H1 (cell line): ENCODE measurements around the gene TBCE. TPM values are rescaled to one million over a fixed set of nuclear protein-coding genes. Genes with fewer than 3 reads are reported as not detected.

Experiments
- CTCF ChIA-PET: fragments of 300-600 bp; sonication (Branson Sonifier 250); formaldehyde crosslinking; loops from one replicate; lab custom pipeline; 2021; ENCODE audit not compliant: partially characterized antibody; lab: Charles Lee
- POLR2A ChIA-PET: fragments of 300-600 bp; sonication (Branson Sonifier 250); formaldehyde crosslinking; loops from one replicate; lab custom pipeline; 2021; ENCODE audit warnings: inconsistent platforms; ENCODE audit not compliant: partially characterized antibody; lab: Charles Lee
- DNase-seq, 2 experiments: peaks; one replicate each; pipeline versions ENCODE4 v3.0.0 to v3.0.0-alpha.2; 2010 to 2022; ENCODE audit warnings: low spot score in 2 of 2, low read depth in 1 of 2, mixed read lengths in 1 of 2
- FAIRE-seq: peaks from 2 replicates; lab custom pipeline; 2011; peaks lifted over from hg19 to GRCh38; lab: Jason Lieb, UNC
- H2AFZ ChIP-seq: 2 replicates; pipeline ENCODE4 v1.8.1; 2012; ENCODE audit warnings: low read length, inconsistent platforms
- H2AK5ac ChIP-seq: 2 replicates; pipeline ENCODE4 v1.6.1; 2013; ENCODE audit warnings: low read depth, low read length
- H2BK120ac ChIP-seq: replicated peaks from 2 replicates; pipeline ENCODE3; 2013; ENCODE audit warnings: low read depth, low read length, inconsistent platforms
- H2BK12ac ChIP-seq: 2 replicates; pipeline ENCODE4 v1.6.1; 2013; ENCODE audit warnings: low read depth, low read length
- H2BK15ac ChIP-seq: 2 replicates; pipeline ENCODE4 v1.6.1; 2013; ENCODE audit warnings: low read length
- H2BK20ac ChIP-seq: 2 replicates; pipeline ENCODE4 v1.6.1; 2013; ENCODE audit warnings: low read length
- H2BK5ac ChIP-seq: 2 replicates; pipeline ENCODE4 v1.6.1; 2013; ENCODE audit warnings: low read depth, low read length
- H3K14ac ChIP-seq: 2 replicates; pipeline ENCODE4 v1.6.1; 2013; ENCODE audit warnings: inconsistent platforms; ENCODE audit not compliant: insufficient read length
- H3K18ac ChIP-seq: 2 replicates; pipeline ENCODE4 v1.6.1; 2013; ENCODE audit warnings: low read length; ENCODE audit errors: extremely low read depth
- H3K23ac ChIP-seq: 2 replicates; pipeline ENCODE4 v1.6.1; 2013; ENCODE audit warnings: inconsistent platforms; ENCODE audit not compliant: insufficient read length
- H3K23me2 ChIP-seq: 2 replicates; pipeline ENCODE4 v1.6.1; 2013; ENCODE audit warnings: low read depth, low read length
- H3K27ac ChIP-seq: 2 replicates; pipeline ENCODE4 v1.6.1; 2011; ENCODE audit warnings: low read depth, low read length, inconsistent platforms
- H3K27me3 ChIP-seq, 4 experiments: replicated peaks in 1 of 4; 1 replicate in 1 of 4; 2 replicates in 3 of 4; pipeline versions ENCODE4 v1.6.1 to v1.8.1; 2011 to 2013; ENCODE audit warnings: low read length in 3 of 4, mild to moderate bottlenecking in 3 of 4, inconsistent platforms in 2 of 4, mixed read lengths in 2 of 4, moderate library complexity in 1 of 4; ENCODE audit not compliant: control insufficient read depth in 3 of 4, insufficient read depth in 3 of 4; ENCODE audit errors: extremely low read depth in 1 of 4
- H3K36me3 ChIP-seq, 4 experiments: 2 replicates each; pipeline versions ENCODE4 v1.6.1 to v1.8.1; 2011 to 2013; ENCODE audit warnings: mild to moderate bottlenecking in 4 of 4, low read length in 3 of 4, moderate library complexity in 2 of 4, control low read depth in 1 of 4, inconsistent platforms in 1 of 4; ENCODE audit not compliant: insufficient read depth in 4 of 4, control insufficient read depth in 2 of 4
- H3K4ac ChIP-seq: replicated peaks from 2 replicates; pipeline ENCODE3; 2013; ENCODE audit warnings: low read length, low read depth, mixed read lengths, inconsistent platforms; ENCODE audit not compliant: insufficient read length
- H3K4me1 ChIP-seq, 4 experiments: replicated peaks in 1 of 4; 1 replicate in 1 of 4; 2 replicates in 3 of 4; pipeline versions ENCODE4 v1.6.1 to v1.8.1; 2011 to 2013; ENCODE audit warnings: low read length in 3 of 4, inconsistent platforms in 2 of 4, mixed read lengths in 1 of 4; ENCODE audit not compliant: insufficient read depth in 4 of 4, control insufficient read depth in 3 of 4
- H3K4me2 ChIP-seq, 2 experiments: 2 replicates each; pipeline versions ENCODE4 v1.6.1 to v1.8.1; 2011 to 2013; ENCODE audit warnings: low read depth in 2 of 2, low read length in 2 of 2, control low read depth in 1 of 2, inconsistent platforms in 1 of 2, mild to moderate bottlenecking in 1 of 2; ENCODE audit not compliant: insufficient read depth in 1 of 2
- H3K4me3 ChIP-seq, 4 experiments: fragments of 200-600, 300-600 bp in 1 of 4; sonication (generic), shearing (Covaris generic), sonication (Bioruptor Twin) in 1 of 4; 2 replicates each; pipeline versions ENCODE4 v1.5.1 to v1.8.1; 2011 to 2016; ENCODE audit warnings: low read length in 4 of 4, low read depth in 3 of 4, control low read depth in 2 of 4, inconsistent platforms in 2 of 4, mild to moderate bottlenecking in 2 of 4, mixed read lengths in 1 of 4, moderate library complexity in 1 of 4; ENCODE audit not compliant: insufficient read depth in 2 of 4; ENCODE audit errors: extremely low read depth in 1 of 4
- H3K56ac ChIP-seq: replicated peaks from 2 replicates; pipeline ENCODE3; 2013; ENCODE audit warnings: low read depth, mild to moderate bottlenecking, mixed read lengths, low read length, inconsistent platforms; ENCODE audit not compliant: insufficient read length
- H3K79me1 ChIP-seq: 2 replicates; pipeline ENCODE4 v1.6.1; 2013; ENCODE audit warnings: low read depth, low read length, control low read depth
- H3K79me2 ChIP-seq, 2 experiments: 2 replicates each; pipeline versions ENCODE4 v1.6.1 to v1.8.1; 2012 to 2013; ENCODE audit warnings: low read length in 2 of 2, mild to moderate bottlenecking in 2 of 2, inconsistent platforms in 1 of 2; ENCODE audit not compliant: insufficient read depth in 2 of 2, control insufficient read depth in 1 of 2
- H3K9ac ChIP-seq, 4 experiments: replicated peaks in 1 of 4; 1 replicate in 1 of 4; 2 replicates in 3 of 4; pipeline versions ENCODE4 v1.6.1 to v1.8.1; 2011 to 2013; ENCODE audit warnings: low read depth in 3 of 4, low read length in 3 of 4, control low read depth in 2 of 4, mild to moderate bottlenecking in 2 of 4, moderate library complexity in 2 of 4, inconsistent platforms in 1 of 4; ENCODE audit errors: extremely low read depth in 1 of 4
- H3K9me3 ChIP-seq, 2 experiments: 2 replicates each; pipeline versions ENCODE4 v1.6.1 to v1.8.1; 2012 to 2013; ENCODE audit warnings: mild to moderate bottlenecking in 2 of 2, moderate library complexity in 2 of 2, control low read depth in 1 of 2, inconsistent platforms in 1 of 2, low read depth in 1 of 2, low read length in 1 of 2, mixed read lengths in 1 of 2; ENCODE audit not compliant: insufficient read depth in 2 of 2
- H4K20me1 ChIP-seq, 2 experiments: replicated peaks in 1 of 2; 2 replicates each; pipeline versions ENCODE3 to v1.8.1; 2011 to 2013; ENCODE audit warnings: inconsistent platforms in 2 of 2, low read length in 2 of 2, mild to moderate bottlenecking in 1 of 2; ENCODE audit not compliant: insufficient read depth in 2 of 2, control insufficient read depth in 1 of 2
- H4K5ac ChIP-seq: 2 replicates; pipeline ENCODE4 v1.6.1; 2013; ENCODE audit warnings: low read length, low read depth, mixed read lengths, inconsistent platforms; ENCODE audit not compliant: insufficient read length
- H4K8ac ChIP-seq: 2 replicates; pipeline ENCODE4 v1.8.0; 2013; ENCODE audit warnings: mild to moderate bottlenecking, moderate library complexity, low read length, inconsistent platforms; ENCODE audit not compliant: insufficient read depth; ENCODE audit errors: extremely low read depth
- H4K91ac ChIP-seq: replicated peaks from 2 replicates; pipeline ENCODE3; 2013; ENCODE audit warnings: low read length, mixed read lengths, inconsistent platforms; ENCODE audit not compliant: insufficient read length
- FOSL1 ChIP-seq: IDR thresholded peaks from 2 replicates; pipeline ENCODE4 v1.6.1; 2011; ENCODE audit warnings: mild to moderate bottlenecking, low read depth, low read length, moderate library complexity; ENCODE audit not compliant: insufficient read depth
- HDAC2 ChIP-seq, 2 experiments: fragments of 300-600 bp in 1 of 2; sonication (generic) in 1 of 2; IDR thresholded peaks; 2 replicates each; pipeline ENCODE4 v1.6.1; 2011 to 2012; ENCODE audit warnings: low read depth in 2 of 2, low read length in 2 of 2, mild to moderate bottlenecking in 2 of 2, moderate library complexity in 2 of 2, borderline replicate concordance in 1 of 2, inconsistent platforms in 1 of 2
- KDM4A ChIP-seq: IDR thresholded peaks from one replicate; pipeline ENCODE4 v1.7.1; 2012; ENCODE audit warnings: low read depth, mild to moderate bottlenecking, moderate library complexity, low read length, inconsistent platforms; ENCODE audit not compliant: severe bottlenecking
- MAX ChIP-seq: IDR thresholded peaks from 2 replicates; pipeline ENCODE4 v1.6.1; 2012; ENCODE audit warnings: inconsistent platforms
- NANOG ChIP-seq: IDR thresholded peaks from 2 replicates; pipeline ENCODE4 v1.6.1; 2011; ENCODE audit warnings: low read length, low read depth, mild to moderate bottlenecking, inconsistent platforms; ENCODE audit not compliant: insufficient read depth, poor library complexity, severe bottlenecking
- POU5F1 ChIP-seq: IDR thresholded peaks from 2 replicates; pipeline ENCODE4 v1.6.1; 2011; ENCODE audit warnings: low read depth, mild to moderate bottlenecking, low read length, moderate library complexity
- RXRA ChIP-seq: IDR thresholded peaks from 2 replicates; pipeline ENCODE4 v1.6.1; 2011; ENCODE audit warnings: low read depth, mild to moderate bottlenecking, low read length, moderate library complexity; ENCODE audit not compliant: insufficient read depth
- SAP30 ChIP-seq: fragments of 300-600 bp; sonication (generic); IDR thresholded peaks from 2 replicates; pipeline ENCODE4 v1.7.1; 2012; ENCODE audit warnings: low read length, moderate library complexity, mild to moderate bottlenecking, inconsistent platforms; ENCODE audit not compliant: insufficient read depth, insufficient replicate concordance
- SP2 ChIP-seq: IDR thresholded peaks from 2 replicates; pipeline ENCODE4 v1.6.1; 2012; ENCODE audit warnings: mild to moderate bottlenecking, low read length, inconsistent platforms
- SRF ChIP-seq: IDR thresholded peaks from 2 replicates; pipeline ENCODE4 v1.6.1; 2011; ENCODE audit warnings: mild to moderate bottlenecking, low read depth, low read length, moderate library complexity
- TAF7 ChIP-seq: optimal IDR thresholded peaks from 2 replicates; pipeline ENCODE3; 2011; ENCODE audit warnings: low read depth, mild to moderate bottlenecking, inconsistent platforms, low read length, moderate library complexity, borderline replicate concordance
- TBP ChIP-seq: IDR thresholded peaks from 2 replicates; pipeline ENCODE4 v1.6.1; 2011; ENCODE audit warnings: low read depth, low read length, improper control_type of control experiment
- TCF12 ChIP-seq: IDR thresholded peaks from 2 replicates; pipeline ENCODE4 v1.6.1; 2011; ENCODE audit warnings: low read depth, mild to moderate bottlenecking, low read length
- YY1 ChIP-seq: IDR thresholded peaks from 2 replicates; pipeline ENCODE4 v1.6.1; 2011; ENCODE audit warnings: low read depth, mild to moderate bottlenecking, low read length
- WGBS, 2 experiments: shearing (Covaris generic) in 1 of 2; methylation state at CpG; one replicate each; pipeline versions ENCODE4 v1.1.6 to v1.1.7; 2013 to 2015; ENCODE audit warnings: low lambda C conversion rate in 2 of 2, mixed read lengths in 2 of 2, inconsistent platforms in 1 of 2, low coverage in 1 of 2, missing lambda C conversion rate in 1 of 2; ENCODE audit not compliant: insufficient replicate concordance in 2 of 2, insufficient coverage in 1 of 2, insufficient read length in 1 of 2; ENCODE audit errors: extremely low coverage in 1 of 2, missing lambda C conversion rate in 1 of 2; 5-methylcytosine and 5-hydroxymethylcytosine counted together
- polyA plus RNA-seq, 7 experiments: library from polyadenylated mRNA; depleted of rRNA in 3 of 7; stranded (reverse) in 5 of 7; unstranded in 2 of 7; fragments of >200 nt in 5 of 7; fragments of 200-250 nt in 2 of 7; gene quantifications; 1 replicate in 5 of 7; 2 replicates in 1 of 7; 4 replicates in 1 of 7; pipeline versions ENCODE4 v1.2.1 to v1.2.3, GENCODE V29; 2011 to 2013; ENCODE audit warnings: missing spikeins in 2 of 7, mixed read lengths in 2 of 7
- total RNA-seq: library from RNA; stranded (reverse); fragmentation: NEBNext Ultra II Directional; extraction: Animal tissue kit (Norgen Biotek cat#: 25700); gene quantifications from 2 replicates; pipeline ENCODE4 v1.2.1, GENCODE V29; 2021

The TBCE gene
- total and polyA plus RNA-seq, 2 of the 8 experiments (the other 6 are each of a cell fraction or from before 2014, with no cell fraction given): 22.7 to 42.9 TPM

DNA sequence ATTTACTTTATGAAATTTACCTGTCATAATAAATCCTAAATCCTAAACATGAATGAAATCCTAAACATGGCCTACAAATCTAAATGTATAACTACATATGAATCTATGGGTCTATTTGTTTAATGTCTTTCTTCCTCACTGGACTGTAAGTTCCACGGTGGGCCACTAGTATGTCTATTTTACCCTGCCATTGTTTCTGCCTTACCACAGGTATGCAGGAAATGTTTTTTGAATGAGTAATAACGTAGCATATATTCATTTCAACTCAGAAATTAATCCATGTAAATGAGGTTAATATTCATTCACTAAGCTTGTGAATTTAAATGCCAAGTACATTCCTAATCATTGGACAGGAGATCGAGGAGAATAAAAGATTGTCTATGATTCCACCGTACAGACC, 101.7 kb downstream of the TBCE start:
- Histone ChIP-seq H3K79me1 (no peaks in the 10 kb centered on the region), H2BK5ac (no peak overlapping the region), H3K4me3 (no peak overlapping the region), H4K5ac (no peak overlapping the region), H3K23ac (no peak overlapping the region), H3K36me3 (peaks cover 0 to 19% (median 8%) of the 10 kb centered on the region in 4 experiments; a peak in 3 of 8 replicates), H3K56ac (no peak overlapping the region), H2AFZ (no peak overlapping the region), H2BK12ac (no peak overlapping the region), H2BK20ac (no peak overlapping the region), H3K9ac (no peak overlapping the region), H3K27ac (no peak overlapping the region), H4K20me1 (no peaks in the 10 kb centered on the region), H3K14ac (no peak overlapping the region), H4K8ac (no peak overlapping the region), H3K18ac (no peak overlapping the region), H3K9me3 (no peaks in the 10 kb centered on the region), H3K4me1 (no peaks in the 10 kb centered on the region), H3K79me2 (no peaks in the 10 kb centered on the region), H3K4ac (no peak overlapping the region), H3K27me3 (no peaks in the 10 kb centered on the region), H4K91ac (no peak overlapping the region), H3K4me2 (no peak overlapping the region), H2BK15ac (no peak overlapping the region), H2AK5ac (no peak overlapping the region), H2BK120ac (no peak overlapping the region), H3K23me2 (no peaks in the 10 kb centered on the region)
- no peak for DNase-seq
- 92% methylated on average over 4 of the region's 4 CpGs; no CpG with 5 or more reads in 1 of the 2 experiments for WGBS, 2 experiments
- ChIA-PET CTCF (interaction anchor here (2.1 kb wide), 1 partner anchor 503 kb away, joined by 5 read pairs; no protein-coding TSS in a partner anchor), POLR2A (no interaction called here)
- FAIRE-seq: no peak
- TF ChIP-seq NANOG (no peak), FOSL1 (no peak), POU5F1 (no peak), RXRA (no peak), SAP30 (no peak), TBP (no peak), YY1 (no peak), SP2 (no peak), KDM4A (no peak), TAF7 (no peak), TCF12 (no peak), SRF (no peak), HDAC2 (IDR thresholded peaks at IDR 0.05; ENCODE audit: borderline replicate concordance in 1 of 2, low read depth in 2 of 2, low read length in 2 of 2) (no peak), MAX (no peak)
